Activated T-cell treated with anti-CD3 and anti-CD28 coated beads for 48 hours (primary cell): ENCODE results near the gene AEN.

Source experiments
- DNase-seq: peaks from one replicate; pipeline ENCODE4 v3.0.0-alpha.2; 2020; ENCODE audit warnings: low read depth

AEN gene

GRCh38 chr15:88678755-88679154 lies 57.6 kb downstream of the AEN start:
- no peak for DNase-seq

GRCh38 chr15:88680241-88681001 lies 59.3 kb downstream of the AEN start:
- DNase-seq: no peak

GRCh38 chr15:88681610-88682221 lies 60.6 kb downstream of the AEN start:
- DNase-seq: no peak
